GM19328 (cell line): ENCODE results near the gene METRNL.
"Not testable (repeated sequence)": the region's sequence is repeated elsewhere in the genome, so short reads cannot be mapped to it uniquely, and the experiment has no call there.

Experiments
- ATAC-seq: cut with Tn5 transposase; IDR thresholded peaks from one replicate; pipeline ENCODE4 v1.9.1; 2021; ENCODE audit warnings: mild to moderate bottlenecking, moderate library complexity; ENCODE audit not compliant: unreplicated experiment

METRNL gene, protein sequence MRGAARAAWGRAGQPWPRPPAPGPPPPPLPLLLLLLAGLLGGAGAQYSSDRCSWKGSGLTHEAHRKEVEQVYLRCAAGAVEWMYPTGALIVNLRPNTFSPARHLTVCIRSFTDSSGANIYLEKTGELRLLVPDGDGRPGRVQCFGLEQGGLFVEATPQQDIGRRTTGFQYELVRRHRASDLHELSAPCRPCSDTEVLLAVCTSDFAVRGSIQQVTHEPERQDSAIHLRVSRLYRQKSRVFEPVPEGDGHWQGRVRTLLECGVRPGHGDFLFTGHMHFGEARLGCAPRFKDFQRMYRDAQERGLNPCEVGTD

DNA sequence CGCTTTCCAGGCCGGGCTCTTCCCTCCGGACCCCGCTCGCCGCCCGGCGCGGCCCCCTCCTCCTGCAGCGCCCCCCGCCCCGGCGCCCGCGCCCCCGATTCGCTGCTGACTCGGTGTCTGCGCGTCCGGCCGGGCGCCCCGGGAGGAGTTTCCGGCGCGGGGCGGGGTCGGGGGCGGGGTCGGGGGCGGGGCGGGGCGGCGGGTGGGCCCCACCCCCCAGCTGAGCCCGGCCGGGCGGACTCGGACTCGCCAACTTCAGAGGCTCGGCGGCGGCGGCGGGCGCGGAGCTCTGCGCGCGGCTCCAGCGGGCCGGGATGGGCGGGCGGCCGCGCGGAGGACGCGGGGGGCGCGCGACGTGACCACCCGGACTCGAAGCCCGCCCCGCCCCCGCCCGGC lies at the start of gene METRNL:
METRNL (plus strand) TSS at position 258 of the 396 bp plus-strand sequence. CDS start 207 bp downstream, outside the sequence.
- ATAC-seq: peak; percentile 52

DNA sequence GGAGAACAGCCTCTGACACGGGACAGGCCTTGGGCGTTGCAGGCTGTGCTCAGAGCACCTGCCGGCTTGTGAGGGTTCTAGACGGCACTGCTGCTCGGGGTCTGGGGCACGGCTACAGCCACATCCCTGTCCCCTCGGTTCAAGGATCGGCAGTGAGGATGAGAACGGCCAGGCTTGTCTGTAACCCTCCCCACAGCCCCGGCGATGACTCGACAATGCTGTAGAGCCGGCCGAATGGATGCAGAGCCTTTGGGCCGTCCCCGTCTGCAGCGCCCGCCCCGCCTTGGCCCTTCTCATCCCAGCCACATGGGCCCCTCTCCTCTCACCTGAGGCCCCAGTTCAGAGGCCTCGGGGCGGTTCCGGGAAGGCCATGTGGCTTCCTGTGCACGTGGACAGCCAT lies 49.0 kb upstream of the METRNL start:
- no peak for ATAC-seq

DNA sequence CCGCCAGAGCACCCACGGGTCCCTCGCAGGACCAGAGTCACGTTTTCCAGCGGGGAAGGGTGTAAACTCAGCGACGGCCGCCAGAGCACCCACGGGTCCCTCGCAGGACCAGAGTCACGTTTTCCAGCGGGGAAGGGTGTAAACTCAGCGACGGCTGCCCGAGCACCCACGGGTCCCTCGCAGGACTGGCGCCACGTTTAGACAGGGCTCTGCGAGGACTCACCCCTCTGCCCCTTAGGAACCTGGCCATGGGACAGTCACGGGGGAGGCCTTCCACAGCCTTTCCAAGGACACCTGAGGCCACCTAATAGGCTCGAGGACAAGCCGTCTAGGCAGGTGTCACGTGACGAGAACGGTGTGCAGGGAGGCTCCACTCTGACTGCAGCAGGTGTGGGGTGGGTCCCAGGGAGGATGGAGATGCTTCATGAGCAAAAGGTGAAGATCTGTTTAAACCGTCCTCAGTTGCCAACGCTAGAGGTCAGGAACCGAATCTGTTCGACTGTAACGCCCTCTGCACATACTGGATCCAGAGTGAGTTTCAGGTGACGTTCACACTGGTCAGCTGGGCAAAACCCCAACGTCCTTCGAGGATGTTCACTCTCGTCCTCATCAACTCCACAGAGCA lies 48.0 kb upstream of the METRNL start:
- ATAC-seq: no peak

DNA sequence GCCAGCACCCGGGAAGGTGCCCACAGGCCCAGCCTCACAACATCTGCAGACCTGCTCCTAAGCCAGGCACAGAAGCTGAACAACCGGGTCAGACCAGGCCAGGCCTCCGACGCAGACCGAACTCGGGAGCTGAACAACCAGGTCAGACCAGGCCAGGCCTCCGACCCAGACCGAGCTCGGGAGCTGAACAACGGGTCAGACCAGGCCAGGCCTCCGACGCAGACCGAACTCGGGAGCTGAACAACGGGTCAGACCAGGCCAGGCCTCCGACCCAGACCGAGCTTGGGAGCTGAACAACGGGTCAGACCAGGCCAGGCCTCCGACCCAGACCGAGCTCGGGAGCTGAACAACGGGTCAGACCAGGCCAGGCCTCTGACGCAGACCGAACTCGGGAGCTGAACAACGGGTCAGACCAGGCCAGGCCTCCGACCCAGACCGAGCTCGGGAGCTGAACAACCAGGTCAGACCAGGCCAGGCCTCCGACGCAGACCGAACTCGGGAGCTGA lies 47.4 kb upstream of the METRNL start:
- ATAC-seq: not testable (repeated sequence)

DNA sequence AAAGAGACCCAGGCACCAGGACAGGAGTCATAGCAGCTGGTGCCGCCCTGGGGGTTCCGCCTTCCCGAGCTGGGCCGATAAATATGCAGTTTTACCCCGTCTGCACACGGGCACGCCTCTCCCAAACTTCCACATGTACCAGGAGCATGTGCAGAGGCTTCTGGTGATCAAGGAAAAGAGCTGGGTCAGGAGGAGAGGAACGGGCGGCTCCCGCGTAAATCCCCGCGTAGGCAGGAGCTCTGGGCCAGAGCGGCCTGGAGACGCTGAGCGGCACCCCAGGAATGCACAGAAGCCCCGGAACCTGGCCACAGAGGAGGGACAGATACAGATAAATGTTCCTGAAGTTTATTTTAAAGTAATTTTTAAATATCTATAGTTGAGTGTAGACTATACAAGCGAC lies 46.6 kb upstream of the METRNL start:
- ATAC-seq: no peak

DNA sequence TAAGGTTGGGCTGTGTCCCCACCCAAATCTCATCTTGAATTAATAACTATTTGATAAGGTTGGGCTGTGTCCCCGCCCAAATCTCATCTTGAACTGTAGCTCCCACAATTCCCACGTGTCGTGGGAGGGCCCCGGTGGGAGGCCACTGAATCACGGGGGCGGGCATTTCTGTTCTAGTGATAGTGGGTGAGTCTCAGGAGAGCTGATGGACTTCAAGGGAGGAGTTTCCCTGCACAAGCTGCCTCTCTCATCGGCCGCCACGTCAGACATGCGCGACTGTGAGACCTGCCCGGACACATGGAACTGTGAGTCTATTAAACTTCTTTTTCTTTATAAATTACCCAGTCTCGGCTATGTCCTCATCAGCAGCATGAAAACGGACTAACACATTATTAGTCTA lies 44.9 kb upstream of the METRNL start:
- no peak for ATAC-seq

DNA sequence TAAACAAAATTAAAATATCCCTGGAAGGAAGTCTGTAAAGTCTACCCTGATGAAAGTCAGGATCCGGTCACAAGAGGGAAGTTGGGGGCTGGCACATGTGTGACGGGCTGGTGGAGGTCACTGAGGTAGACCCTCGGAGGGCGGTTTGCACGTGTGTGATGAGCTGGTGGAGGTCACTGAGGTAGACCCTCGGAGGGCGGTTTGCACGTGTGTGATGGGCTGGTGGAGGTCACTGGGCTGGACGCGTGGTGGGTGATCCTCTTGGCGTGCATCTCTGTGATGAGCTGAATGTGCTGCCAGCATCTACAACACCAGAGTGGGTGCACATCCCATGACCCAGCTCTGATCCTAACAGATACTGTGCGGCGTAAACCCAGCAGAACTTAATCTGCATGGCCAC lies 43.7 kb upstream of the METRNL start:
- ATAC-seq: no peak

DNA sequence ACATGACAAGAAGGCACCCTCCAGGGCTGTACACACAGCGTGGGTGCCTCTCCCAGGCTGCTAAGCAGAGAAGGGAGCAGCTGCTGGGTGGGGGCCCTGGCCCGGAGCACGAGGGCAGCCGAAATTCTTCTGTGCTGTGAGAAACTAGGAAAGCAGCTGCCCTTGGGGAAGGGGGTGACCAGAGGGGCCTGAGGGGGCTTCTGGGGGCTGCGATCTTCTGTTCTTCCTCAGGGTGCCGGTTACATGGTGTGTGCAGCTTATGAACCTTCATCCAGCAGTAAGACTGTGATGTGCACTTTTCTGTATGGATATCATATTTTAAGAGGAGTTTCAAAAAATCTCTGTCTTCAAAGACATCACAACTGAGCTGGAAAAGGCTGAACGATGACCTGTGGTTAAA lies 43.2 kb upstream of the METRNL start:
- no peak for ATAC-seq

DNA sequence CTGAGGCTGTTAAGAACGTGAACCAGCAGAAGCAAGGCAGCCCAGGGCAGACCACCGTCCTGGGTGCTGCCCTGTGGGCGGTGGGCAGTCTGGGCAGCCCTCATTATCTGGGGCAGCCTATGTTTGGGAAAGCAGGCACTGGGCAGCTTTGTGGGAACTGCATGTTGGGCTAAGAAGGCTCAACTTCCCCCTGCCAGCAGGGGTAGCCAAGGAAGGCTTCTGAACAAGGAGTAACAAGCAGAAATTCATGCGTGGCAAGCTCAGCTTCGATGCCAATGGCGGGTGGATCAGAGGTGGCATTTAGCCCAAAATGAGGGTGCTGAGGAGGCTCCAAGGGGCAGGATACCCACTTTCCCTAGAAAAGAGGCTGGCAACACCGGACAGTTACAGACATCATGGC lies 42.7 kb upstream of the METRNL start:
- ATAC-seq: no peak

DNA sequence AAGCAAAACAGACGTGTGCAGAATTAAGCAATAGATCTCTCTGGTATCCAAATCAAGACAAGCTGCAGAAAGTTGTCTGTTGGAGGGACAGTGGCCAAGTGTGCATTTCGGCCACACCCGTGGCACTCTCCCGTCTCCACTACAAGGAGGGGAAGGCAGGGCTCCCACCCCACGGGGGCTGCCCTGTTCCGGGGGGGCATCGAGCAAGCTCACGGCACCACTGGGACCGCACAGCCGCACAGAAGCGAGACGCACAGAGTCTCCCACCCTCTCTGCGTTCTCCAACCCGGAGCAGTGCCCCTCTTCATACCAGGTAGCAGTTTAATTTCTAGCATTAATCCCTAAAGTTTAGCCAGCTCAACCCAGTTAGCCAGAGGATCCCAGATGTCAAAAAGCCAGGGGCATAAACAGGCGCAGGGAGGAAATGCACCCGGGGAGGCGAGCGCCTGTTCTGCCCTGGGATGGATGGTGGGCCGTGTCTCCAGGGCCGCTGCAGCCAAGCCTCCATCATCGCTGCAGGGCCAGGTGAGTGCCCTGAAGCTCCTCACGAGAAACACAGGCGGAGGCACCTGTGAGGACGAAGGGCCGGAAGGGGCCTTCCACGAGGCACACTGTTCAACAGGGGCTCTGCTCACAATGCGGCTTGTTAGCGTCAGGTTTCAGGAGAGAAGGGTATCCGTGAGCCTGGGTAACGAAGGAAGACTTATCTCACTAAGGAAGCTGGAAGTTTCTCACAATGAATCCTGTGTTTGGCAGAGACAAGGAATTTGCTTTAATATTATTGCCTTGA lies 42.1 kb upstream of the METRNL start:
- ATAC-seq: no peak

DNA sequence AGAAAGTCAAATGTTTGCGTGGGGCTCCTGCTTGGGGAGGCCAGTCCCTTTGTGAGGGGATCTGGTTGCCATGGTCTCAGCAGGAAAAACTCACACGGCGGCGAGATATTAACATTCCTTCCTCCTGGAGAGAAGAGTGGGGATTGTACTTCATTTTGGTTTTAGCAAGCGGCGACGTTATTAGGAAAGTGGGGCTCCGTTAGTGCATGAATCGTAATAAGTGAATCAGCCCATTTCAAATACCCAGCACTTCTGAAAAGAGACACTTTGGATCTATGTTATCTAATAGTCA lies 41.6 kb upstream of the METRNL start:
- ATAC-seq: no peak

DNA sequence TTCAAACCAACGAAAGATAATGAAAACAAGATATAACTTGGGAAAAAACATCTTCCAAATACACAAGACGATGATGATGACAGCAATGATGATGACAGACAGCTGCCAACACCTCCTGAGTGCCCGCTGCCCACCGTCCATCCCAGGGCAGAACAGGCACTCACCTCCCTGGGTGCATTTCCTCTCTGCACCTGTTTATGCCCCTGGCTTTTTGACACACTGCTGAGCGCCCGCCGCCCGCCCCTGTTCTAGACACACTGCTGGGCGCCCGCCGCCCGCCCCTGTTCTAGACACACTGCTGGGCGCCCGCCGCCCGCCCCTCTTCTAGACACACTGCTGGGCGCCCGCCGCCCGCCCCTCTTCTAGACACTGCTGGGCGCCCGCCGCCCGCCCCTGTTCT lies 40.4 kb upstream of the METRNL start:
- ATAC-seq: not testable (repeated sequence)

DNA sequence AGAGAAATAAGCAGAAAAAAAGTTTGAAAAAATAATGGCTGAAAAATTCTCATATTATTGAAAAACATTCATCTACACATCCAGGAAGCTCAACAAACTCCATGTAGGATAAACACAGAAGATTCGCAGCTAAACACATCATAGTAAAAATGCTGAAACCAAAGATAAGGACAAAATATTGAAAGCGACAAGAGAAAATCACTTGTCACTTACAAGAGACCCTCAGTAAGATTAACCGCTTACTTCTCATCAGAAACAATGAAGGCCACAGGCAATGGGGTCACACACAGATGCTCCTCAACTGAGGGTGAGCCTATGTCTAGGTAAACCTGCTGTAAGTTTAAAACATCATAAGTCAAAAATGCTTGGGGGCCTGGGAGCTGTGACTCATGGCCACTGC lies 38.1 kb upstream of the METRNL start:
- ATAC-seq: no peak

DNA sequence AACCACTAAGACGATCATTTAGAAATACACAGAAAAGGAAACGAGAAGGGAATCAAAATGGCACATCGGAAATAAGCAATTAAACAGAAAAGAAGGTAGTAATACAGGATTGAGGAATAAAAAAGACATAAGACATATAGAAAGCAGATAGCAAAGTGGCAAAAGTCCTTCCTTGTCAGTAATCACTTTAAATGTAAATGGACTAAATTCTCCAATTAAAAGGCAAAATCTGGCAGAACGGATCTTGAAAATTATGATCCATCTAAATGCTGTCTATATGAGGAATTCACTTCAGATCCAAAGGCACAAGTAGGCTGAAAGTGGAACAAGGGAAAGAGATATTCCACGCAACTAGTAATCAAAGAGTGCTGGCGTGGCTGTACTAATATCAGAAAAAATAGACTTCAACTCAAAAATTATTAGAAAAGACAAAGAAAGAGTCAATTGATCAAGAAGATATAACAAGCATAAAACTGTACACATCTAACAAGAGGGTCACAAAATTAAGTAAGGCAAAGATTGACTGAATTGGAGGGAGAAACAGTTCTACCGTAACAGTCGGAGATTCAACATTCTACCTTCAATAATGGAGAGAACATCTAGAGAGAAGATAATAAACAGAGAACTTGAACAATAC lies 36.8 kb upstream of the METRNL start:
- ATAC-seq: no peak

DNA sequence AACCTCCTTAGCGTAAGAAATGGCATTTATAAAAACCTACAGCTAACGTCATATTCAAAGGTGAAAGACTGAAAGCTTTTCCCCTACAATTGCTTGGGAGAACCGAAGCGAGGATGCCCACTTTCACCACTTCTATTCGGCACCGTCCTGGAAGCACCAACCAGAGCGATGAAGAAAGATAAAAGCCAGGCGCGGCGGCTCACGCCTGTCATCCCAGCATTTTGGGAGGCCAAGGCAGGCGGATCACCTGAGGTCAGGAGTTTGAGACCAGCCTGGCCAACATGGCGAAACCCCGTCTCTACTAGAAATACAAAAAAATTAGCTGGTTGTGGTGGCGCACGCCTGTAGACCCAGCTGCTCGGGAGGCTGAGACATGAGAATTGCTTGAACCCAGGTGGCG lies 34.9 kb upstream of the METRNL start:
- ATAC-seq: not testable (repeated sequence)

DNA sequence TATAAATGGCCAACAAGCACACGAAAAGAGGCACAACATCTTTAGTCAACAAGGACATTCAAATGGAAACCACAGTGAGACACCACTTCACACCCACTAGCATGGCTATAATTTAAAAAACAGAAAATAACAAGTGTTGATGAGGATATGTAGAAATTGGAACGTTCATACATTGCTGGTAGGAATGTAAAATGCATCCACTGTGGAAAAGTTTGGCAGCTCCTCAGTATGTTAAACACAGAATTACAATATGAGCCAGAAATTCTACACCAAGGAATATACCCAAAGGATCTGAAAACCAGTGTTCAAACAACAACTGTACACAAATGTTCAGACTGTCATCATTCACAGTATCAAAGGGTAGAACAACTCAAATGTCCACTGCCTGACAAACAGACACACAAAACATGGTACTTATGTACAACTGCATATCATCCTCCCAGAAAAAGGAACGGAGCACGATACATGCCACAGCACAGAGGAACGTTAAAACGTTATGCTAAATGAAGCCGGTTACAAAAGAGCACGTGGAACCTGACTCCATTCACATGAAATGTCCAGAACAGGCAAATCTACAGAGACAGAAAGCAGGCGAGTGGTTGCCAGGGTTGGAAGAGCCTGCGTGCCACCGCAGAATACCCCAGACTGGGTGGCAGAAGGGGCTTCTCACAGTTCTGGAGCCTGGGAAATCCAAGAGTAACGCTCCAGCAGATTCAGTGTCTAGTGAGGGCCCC lies 32.8 kb upstream of the METRNL start:
- ATAC-seq: no peak

DNA sequence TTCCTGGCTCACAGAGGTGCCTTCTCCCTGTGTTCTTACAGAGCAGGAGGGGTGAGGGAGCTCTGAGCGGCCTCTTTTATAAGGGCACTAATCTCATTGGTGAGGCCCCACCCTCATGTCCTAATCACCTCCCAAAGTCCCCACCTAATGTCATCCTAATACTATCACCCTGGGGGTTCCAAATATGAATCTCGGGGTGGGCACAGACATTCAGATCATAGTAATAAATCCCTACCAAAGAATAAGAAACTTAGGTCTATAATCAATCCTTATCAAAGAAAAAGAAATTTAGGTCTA lies 32.3 kb upstream of the METRNL start:
- ATAC-seq: no peak

DNA sequence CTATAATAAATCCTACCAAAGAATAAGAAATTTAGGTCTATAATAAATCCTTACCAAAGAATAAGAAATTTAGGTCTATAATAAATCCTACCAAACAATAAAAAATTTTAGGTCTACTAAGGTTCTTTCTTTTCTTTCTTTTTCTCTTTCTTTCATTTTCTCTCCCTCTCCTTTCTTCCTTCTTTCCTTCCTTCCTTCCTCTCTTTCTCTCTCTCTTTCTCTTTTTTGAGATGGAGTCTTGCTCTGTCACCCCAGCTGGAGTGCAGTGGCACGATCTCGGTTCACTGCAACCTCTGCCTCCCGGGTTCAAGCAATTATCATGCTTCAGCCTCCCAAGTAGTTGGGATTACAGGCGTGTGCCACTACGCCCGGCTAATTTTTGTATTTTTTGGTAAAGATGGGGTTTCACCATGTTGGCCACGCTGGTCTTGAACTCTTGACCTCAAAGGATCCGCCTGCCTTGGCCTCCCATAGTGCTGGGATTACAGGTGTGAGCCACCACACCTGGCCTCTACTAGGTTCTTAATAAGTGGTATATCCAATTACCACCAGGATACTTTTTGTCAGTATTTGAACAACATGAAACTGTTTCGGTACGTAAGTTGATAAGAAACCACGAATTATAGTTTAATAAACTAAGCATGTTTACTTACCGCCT lies 31.5 kb upstream of the METRNL start:
- not testable (repeated sequence) for ATAC-seq

DNA sequence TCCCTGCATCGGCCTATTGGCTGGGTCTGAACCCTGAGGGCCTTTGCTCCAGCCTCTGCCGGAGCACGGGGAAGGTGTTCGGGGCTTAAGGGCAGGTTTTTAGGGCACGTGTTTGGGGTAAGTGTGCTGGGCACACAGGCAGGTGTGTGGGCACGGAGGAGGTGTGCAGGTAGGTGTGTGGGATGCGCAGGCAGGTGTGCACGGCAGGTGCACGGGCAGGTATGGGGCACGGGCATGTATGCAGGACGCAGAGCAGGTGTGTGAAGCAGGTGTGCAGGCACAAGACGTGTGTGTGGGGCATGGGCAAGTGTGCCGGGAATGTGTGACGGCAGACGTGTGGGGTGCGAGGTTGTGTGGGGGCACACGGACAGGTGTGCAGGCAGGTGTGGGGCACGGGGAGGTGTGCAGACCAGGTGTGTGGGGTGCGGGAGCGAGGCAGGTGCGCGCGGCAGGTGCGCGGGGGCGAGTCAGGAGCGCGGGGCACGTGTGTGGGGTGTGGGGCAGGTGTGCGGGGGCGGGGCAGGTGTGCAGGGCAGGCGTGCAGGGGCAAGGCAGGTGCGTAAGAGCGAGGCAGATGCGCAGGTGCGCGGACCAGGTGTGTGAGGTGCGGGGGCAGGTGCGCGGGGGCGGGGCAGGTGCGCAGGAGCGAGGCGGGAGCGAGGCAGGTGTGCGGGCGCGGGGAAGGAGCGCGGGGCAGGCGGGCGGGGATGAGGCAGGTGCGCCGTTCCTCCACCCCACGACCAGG lies 28.6 kb upstream of the METRNL start:
- ATAC-seq: no peak
